ENCODE measurements around the gene BMAL1. TPM values are rescaled to one million over a fixed set of nuclear protein-coding genes. Genes with fewer than 3 reads are reported as not detected.

Gene BMAL1
- 4.7 and 10.9 TPM in 2 replicates for total RNA-seq (2014; rRNA removed)
- percentile 62 among the genes with signal in this experiment for Bru-seq, nascent RNA
- percentile 53 among the genes with signal in this experiment for BruChase-seq, experiment 1, labeled RNA remaining after a 6-hour chase
- BruChase-seq, experiment 2, labeled RNA remaining after a 2-hour chase, result percentile 54 among the genes with signal in this experiment
- long read RNA-seq, partial matches to known transcripts, result 2 of 20 reads
- long read RNA-seq, other reads (novel, unspliced or antisense), result 15 of 20 reads

- H3K4me1 ChIP-seq (ENCODE audit: insufficient read depth, low read length), result no peaks in the 10 kb centered on the region
- BruUV-seq (replicated peaks), result no TSS peak
- H2AFZ ChIP-seq (ENCODE audit: low read length), result peak within 1 kb of the TSS; percentile 97
- ChIA-PET CTCF (no interaction called here), POLR2A (ENCODE audit: unreplicated experiment) (interaction anchor here (0.6 kb wide), 2 partner anchors 53 to 298 kb away, joined by 4 to 11 read pairs; no protein-coding TSS in a partner anchor)
- DNase-seq, result no peak
- peak; percentile 23 for ATAC-seq
- intact Hi-C loops (cut with micrococcal nuclease), result loop anchor here (1.0 to 10.0 kb wide), 4 partner anchors 17 to 387 kb away; partner anchors contain the start of gene FAR1
- no peaks in the 10 kb centered on the region for H3K36me3 ChIP-seq (ENCODE audit: low read depth, low read length)
- H3F3A ChIP-seq (ENCODE audit: low read length, unreplicated experiment), result no peaks in the 10 kb centered on the region
- H3K27me3 ChIP-seq (ENCODE audit: low read length), result peaks cover 22% of the 10 kb centered on the region; the same call in 1 of the 2 replicates
- peak within 1 kb of the TSS; percentile 100 for H3K4me2 ChIP-seq (ENCODE audit: low read length)
- no peaks in the 10 kb centered on the region for H3K9me2 ChIP-seq (replicated peaks; ENCODE audit: low read length)
- peak within 1 kb of the TSS; percentile 58 for H3K9ac ChIP-seq (ENCODE audit: low read length)
- peak within 1 kb of the TSS; percentile 94 for H3K4me3 ChIP-seq (ENCODE audit: low read length)
- TF ChIP-seq EZH2 (IDR thresholded peaks at IDR 0.05; ENCODE audit: low read length, unreplicated experiment), result no peak
- no peak for TF ChIP-seq EZH2phosphoT487 (IDR thresholded peaks at IDR 0.05; ENCODE audit: borderline replicate concordance, low read length)
- no peak for TF ChIP-seq CTCF (conservative IDR thresholded peaks at IDR 0.05; ENCODE audit: low read depth, low read length)
- H3K27ac ChIP-seq (ENCODE audit: low read length), result no peak within 1 kb of the TSS
- H4K20me1 ChIP-seq (ENCODE audit: low read length), result no peaks in the 10 kb centered on the region
- H3K9me3 ChIP-seq (ENCODE audit: low read length), result no peaks in the 10 kb centered on the region
- 0 out of 2 replicates have a peak, but pooled peaks cover 7% of the 10 kb centered on the region for H3K79me2 ChIP-seq (ENCODE audit: low read length)
These were observed at the start of gene BMAL1 for GRCh38 chr11:13277768-13278608. TSS of gene BMAL1 (plus strand) at chr11:13277790. CDS start at chr11:13354309, 76,519 bp downstream.

- CTCF ChIA-PET, result no interaction called here
- no peak overlapping the region for H2AFZ ChIP-seq (ENCODE audit: low read length)
- ATAC-seq, result no peak
These were observed 49.0 kb upstream of the BMAL1 start for GRCh38 chr11:13228572-13228971.

More at GRCh38 chr11:13228572-13228971, 49.0 kb upstream of the BMAL1 start:
- Histone ChIP-seq H3K4me3 (ENCODE audit: low read length) (no peak overlapping the region), H3K9me2 (replicated peaks; ENCODE audit: low read length) (no peaks in the 10 kb centered on the region), H3K36me3 (ENCODE audit: low read depth, low read length) (no peaks in the 10 kb centered on the region), H3K9me3 (ENCODE audit: low read length) (no peaks in the 10 kb centered on the region), H3K27ac (ENCODE audit: low read length) (no peak overlapping the region), H4K20me1 (ENCODE audit: low read length) (no peaks in the 10 kb centered on the region), H3K27me3 (ENCODE audit: low read length) (no peaks in the 10 kb centered on the region), H3K9ac (ENCODE audit: low read length) (no peak overlapping the region), H3K79me2 (ENCODE audit: low read length) (no peaks in the 10 kb centered on the region), H3K4me1 (ENCODE audit: insufficient read depth, low read length) (peaks cover 5% of the 10 kb centered on the region; the same call in 1 of the 2 replicates), H3K4me2 (ENCODE audit: low read length) (no peak overlapping the region), H3F3A (ENCODE audit: low read length, unreplicated experiment) (no peaks in the 10 kb centered on the region)
- BruUV-seq (replicated peaks), result no TSS peak
- DNase-seq, result no peak
- intact Hi-C loops (cut with micrococcal nuclease), result no loop called here
- TF ChIP-seq EZH2 (IDR thresholded peaks at IDR 0.05; ENCODE audit: low read length, unreplicated experiment) (no peak), CTCF (conservative IDR thresholded peaks at IDR 0.05; ENCODE audit: low read depth, low read length) (no peak), EZH2phosphoT487 (IDR thresholded peaks at IDR 0.05; ENCODE audit: borderline replicate concordance, low read length) (no peak)
- POLR2A ChIA-PET (ENCODE audit: unreplicated experiment), result no interaction called here
